Gastrocnemius medialis (tissue), 4 donors: ENCODE measurements around the gene MAS1L. TPM values are rescaled to one million over a fixed set of nuclear protein-coding genes. Genes with fewer than 3 reads are reported as not detected.

Experiments used
- ATAC-seq, 2 donors: fragments of 150-250 bp; one replicate each; pipeline ENCODE4 v1.9.1; 2016
- DNase-seq, 2 donors: peaks; one replicate each; pipeline ENCODE4 v3.0.0-alpha.2; 2019
- H3K27ac ChIP-seq, 4 donors: fragments of 200-600 bp; sonication (generic); 1 replicate in 1 of 4; 2 replicates in 3 of 4; pipeline ENCODE4 v1.5.1; 2016 to 2018; ENCODE audit warnings: mild to moderate bottlenecking in 2 of 4, moderate library complexity in 1 of 4
- H3K27me3 ChIP-seq, 3 donors: fragments of 200-600 bp; sonication (generic) in 2 of 3; 1 replicate in 1 of 3; 2 replicates in 2 of 3; pipeline versions ENCODE4 v1.5.1 to v1.6.0; 2016 to 2019; ENCODE audit warnings: mild to moderate bottlenecking in 1 of 3, moderate library complexity in 1 of 3
- H3K36me3 ChIP-seq, 2 donors: fragments of 200-600 bp; sonication (generic) in 1 of 2; one replicate each; pipeline ENCODE4 v1.5.1; 2017 to 2018
- H3K4me1 ChIP-seq, 2 donors: fragments of 200-600 bp; sonication (generic) in 1 of 2; one replicate each; pipeline ENCODE4 v1.5.1; 2016 to 2017; ENCODE audit warnings: mild to moderate bottlenecking in 2 of 2
- H3K4me3 ChIP-seq, 4 donors: fragments of 200-600 bp; sonication (generic) in 3 of 4; 1 replicate in 1 of 4; 2 replicates in 3 of 4; pipeline ENCODE4 v1.5.1; 2016 to 2019; ENCODE audit warnings: mild to moderate bottlenecking in 2 of 4
- H3K9me3 ChIP-seq, 3 donors: fragments of 200-600 bp; sonication (generic) in 2 of 3; 1 replicate in 1 of 3; 2 replicates in 2 of 3; pipeline ENCODE4 v1.5.1; 2016 to 2019
- POLR2A ChIP-seq, 2 donors: fragments of 450-650 bp; IDR thresholded peaks; one replicate each; pipeline ENCODE4 v1.6.1; 2017; ENCODE audit warnings: antibody characterized with exemption in 2 of 2, mild to moderate bottlenecking in 2 of 2, moderate library complexity in 2 of 2
- in situ Hi-C, 4 donors: fragments of 200-750 bp; cut with MboI; loops; one replicate each; pipeline versions ENCODE4 v1.15.0 to v1.8.0; 2017; ENCODE audit warnings: low sequenced_read_pairs in 4 of 4
- intact Hi-C: fragments of 100-400 bp; cut with DNase I; formaldehyde crosslinking; loops from one replicate; pipeline ENCODE4 v1.15.1; 2023; ENCODE audit warnings: low total_unique reads
- total RNA-seq, 4 donors: library from RNA; depleted of rRNA; stranded (reverse); fragments of >200 nt; gene quantifications; one replicate each; pipeline versions ENCODE4 v1.1.0 to v1.2.3, GENCODE V29; 2016
- TF ChIP-seq, protein P1 (sequence below), 5 experiments: fragments of 450-650 bp in 3 of 5; fragments of 200-600 bp in 2 of 5; sonication (generic) in 2 of 5; IDR thresholded peaks in 4 of 5; conservative IDR thresholded peaks in 1 of 5; 1 replicate in 4 of 5; 2 replicates in 1 of 5; pipeline ENCODE4 v1.5.1; 2016 to 2019; ENCODE audit warnings: antibody characterized with exemption in 5 of 5, mild to moderate bottlenecking in 3 of 5, moderate library complexity in 3 of 5

MAS1L gene
- total RNA-seq, 4 donors from 2014 or later, result not detected

DNA sequence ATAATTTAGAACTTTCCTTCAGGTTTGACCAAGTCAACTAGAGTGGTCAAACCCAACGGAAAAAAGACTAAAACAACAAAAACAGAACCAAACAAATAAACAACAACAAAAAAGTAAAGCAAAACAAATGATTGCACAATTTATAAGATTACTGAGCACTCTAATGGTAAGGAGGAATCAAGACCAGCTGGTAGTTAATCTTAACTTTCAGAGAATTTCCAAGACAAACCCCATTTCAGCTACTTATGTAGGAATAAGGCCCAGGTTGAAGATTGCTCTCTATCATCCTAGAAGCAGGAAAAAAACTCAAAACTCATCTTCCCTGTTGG, 37.5 kb upstream of the MAS1L start:
- TF ChIP-seq, protein P1, sequence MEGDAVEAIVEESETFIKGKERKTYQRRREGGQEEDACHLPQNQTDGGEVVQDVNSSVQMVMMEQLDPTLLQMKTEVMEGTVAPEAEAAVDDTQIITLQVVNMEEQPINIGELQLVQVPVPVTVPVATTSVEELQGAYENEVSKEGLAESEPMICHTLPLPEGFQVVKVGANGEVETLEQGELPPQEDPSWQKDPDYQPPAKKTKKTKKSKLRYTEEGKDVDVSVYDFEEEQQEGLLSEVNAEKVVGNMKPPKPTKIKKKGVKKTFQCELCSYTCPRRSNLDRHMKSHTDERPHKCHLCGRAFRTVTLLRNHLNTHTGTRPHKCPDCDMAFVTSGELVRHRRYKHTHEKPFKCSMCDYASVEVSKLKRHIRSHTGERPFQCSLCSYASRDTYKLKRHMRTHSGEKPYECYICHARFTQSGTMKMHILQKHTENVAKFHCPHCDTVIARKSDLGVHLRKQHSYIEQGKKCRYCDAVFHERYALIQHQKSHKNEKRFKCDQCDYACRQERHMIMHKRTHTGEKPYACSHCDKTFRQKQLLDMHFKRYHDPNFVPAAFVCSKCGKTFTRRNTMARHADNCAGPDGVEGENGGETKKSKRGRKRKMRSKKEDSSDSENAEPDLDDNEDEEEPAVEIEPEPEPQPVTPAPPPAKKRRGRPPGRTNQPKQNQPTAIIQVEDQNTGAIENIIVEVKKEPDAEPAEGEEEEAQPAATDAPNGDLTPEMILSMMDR (IDR thresholded peaks at IDR 0.05 in 4 of 5, conservative IDR thresholded peaks at IDR 0.05 in 1 of 5), result no peak
- TF ChIP-seq POLR2A (IDR thresholded peaks at IDR 0.05), result no peak
- no peak for ATAC-seq
- intact Hi-C loops (no loop called here), in situ Hi-C loops (no loop called here)
- Histone ChIP-seq H3K36me3 (no peaks in the 10 kb centered on the region), H3K27ac (no peak overlapping the region), H3K9me3 (no peaks in the 10 kb centered on the region), H3K4me1 (no peaks in the 10 kb centered on the region), H3K4me3 (no peak overlapping the region), H3K27me3 (no peaks in the 10 kb centered on the region)
- no peak for DNase-seq

DNA sequence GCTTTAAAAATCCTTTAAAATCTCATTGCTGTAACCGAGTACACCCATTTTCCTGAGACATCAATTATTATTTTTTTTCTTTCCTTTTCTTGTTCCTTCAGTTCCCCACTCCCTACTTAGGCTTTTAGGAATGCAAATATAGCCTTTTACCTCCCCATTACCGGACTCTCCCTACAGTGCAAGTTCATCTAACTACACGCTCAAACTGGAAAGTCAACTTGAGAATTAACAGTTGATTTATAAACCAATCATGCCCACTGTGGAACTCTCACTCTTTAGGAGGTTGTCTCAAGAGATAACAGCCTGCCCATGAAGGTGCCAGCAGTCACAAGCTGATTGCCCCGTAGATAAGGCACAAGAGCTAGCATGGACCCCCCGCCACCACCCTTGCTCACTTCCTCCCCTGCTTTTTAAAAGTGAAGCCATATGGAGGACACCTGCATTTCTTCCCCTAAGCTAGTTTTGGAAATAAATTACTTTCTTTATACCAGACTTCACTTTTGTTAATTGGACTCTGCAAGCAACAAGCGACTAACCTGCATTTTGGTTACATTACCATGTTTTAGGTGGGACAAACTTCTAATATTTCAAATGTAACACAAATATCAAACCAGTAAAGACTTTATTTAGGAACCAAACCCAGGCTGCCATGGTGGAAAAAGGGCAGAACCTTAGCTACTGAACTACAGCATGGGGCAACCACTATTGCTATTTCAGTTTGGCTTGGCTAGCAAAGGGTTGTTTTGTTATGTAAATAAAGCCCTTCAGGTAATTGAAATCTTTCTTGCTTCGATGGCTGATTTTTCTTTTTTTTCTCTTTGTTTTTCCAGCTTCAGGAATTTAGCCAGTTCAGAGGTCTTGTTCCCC, 36.9 kb upstream of the MAS1L start:
- H3K4me1 ChIP-seq, result no peaks in the 10 kb centered on the region
- H3K36me3 ChIP-seq, result no peaks in the 10 kb centered on the region
- ATAC-seq (no peak), DNase-seq (no peak)
- no peak overlapping the region for H3K4me3 ChIP-seq
- H3K27me3 ChIP-seq, result no peaks in the 10 kb centered on the region
- TF ChIP-seq, protein P1 (IDR thresholded peaks at IDR 0.05 in 4 of 5, conservative IDR thresholded peaks at IDR 0.05 in 1 of 5), result no peak
- TF ChIP-seq POLR2A (IDR thresholded peaks at IDR 0.05), result no peak
- intact Hi-C loops, result no loop called here
- H3K9me3 ChIP-seq, result no peaks in the 10 kb centered on the region
- in situ Hi-C loops, result no loop called here
- H3K27ac ChIP-seq, result no peak overlapping the region

DNA sequence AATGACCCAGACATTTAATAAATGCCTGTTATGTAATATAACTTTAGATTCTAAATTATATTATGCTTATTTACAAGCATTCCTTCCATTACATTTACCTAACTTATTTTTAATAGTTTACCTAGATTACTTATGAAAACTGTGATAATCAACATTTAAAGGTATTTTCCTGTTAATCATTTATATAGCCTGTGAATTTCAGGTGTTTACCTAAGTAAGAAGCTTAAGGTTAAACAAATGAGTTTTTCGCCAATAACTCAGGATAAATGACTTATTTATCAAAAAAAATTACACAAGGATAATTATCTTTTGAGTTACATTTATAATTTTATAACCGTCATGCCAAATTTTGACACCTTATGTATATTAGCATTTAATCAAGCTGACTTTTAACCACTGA, 36.3 kb upstream of the MAS1L start:
- H3K27ac ChIP-seq, result no peak overlapping the region
- DNase-seq (no peak), ATAC-seq (no peak)
- TF ChIP-seq, protein P1 (IDR thresholded peaks at IDR 0.05 in 4 of 5, conservative IDR thresholded peaks at IDR 0.05 in 1 of 5), result no peak
- TF ChIP-seq POLR2A (IDR thresholded peaks at IDR 0.05), result no peak
- in situ Hi-C loops, result no loop called here
- no peaks in the 10 kb centered on the region for H3K36me3 ChIP-seq
- no peaks in the 10 kb centered on the region for H3K27me3 ChIP-seq
- H3K4me1 ChIP-seq, result no peaks in the 10 kb centered on the region
- no peaks in the 10 kb centered on the region for H3K9me3 ChIP-seq
- intact Hi-C loops, result no loop called here
- no peak overlapping the region for H3K4me3 ChIP-seq

DNA sequence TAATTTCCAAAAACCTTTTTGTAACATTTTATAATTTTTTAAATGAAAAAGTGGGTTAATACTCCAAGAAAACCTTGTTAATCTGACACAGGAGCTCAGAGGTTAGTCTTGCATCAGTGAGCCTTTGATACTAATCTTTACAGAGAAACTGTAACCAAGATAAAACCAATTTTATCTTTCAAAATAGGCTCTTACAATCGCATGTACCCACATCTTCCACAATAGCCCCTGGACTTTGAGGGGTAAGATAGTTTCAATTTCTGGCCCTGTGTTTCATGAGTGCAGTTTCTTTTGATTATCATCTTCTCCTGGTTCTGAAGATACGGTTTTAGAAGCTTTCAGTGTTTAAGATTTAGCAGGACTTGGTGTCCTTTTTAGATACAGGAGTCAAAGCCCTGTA, 34.5 kb upstream of the MAS1L start:
- no peak for DNase-seq
- in situ Hi-C loops (no loop called here), intact Hi-C loops (no loop called here)
- TF ChIP-seq POLR2A (IDR thresholded peaks at IDR 0.05), result no peak
- TF ChIP-seq, protein P1 (IDR thresholded peaks at IDR 0.05 in 4 of 5, conservative IDR thresholded peaks at IDR 0.05 in 1 of 5), result no peak
- Histone ChIP-seq H3K27me3 (no peaks in the 10 kb centered on the region), H3K4me3 (no peak overlapping the region), H3K36me3 (no peaks in the 10 kb centered on the region), H3K9me3 (no peaks in the 10 kb centered on the region), H3K27ac (no peak overlapping the region), H3K4me1 (no peaks in the 10 kb centered on the region)
- ATAC-seq, result no peak
